Cardiac muscle cell (in vitro differentiated cells and primary cell): ENCODE measurements around the gene PTBP3. TPM values are rescaled to one million over a fixed set of nuclear protein-coding genes. Genes with fewer than 3 reads are reported as not detected.
"Not testable (repeated sequence)": the region's sequence is repeated elsewhere in the genome, so short reads cannot be mapped to it uniquely, and the experiment has no call there.

Experiments
- DNase-seq, 2 donors: peaks; one replicate each; pipeline versions ENCODE4 v3.0.0 to v3.0.0-alpha.2; 2010 to 2017; ENCODE audit warnings: low read depth in 1 of 2, low spot score in 1 of 2
- H3K27ac ChIP-seq: fragments of 200-600 bp; sonication (generic); 2 replicates; pipeline ENCODE4 v1.5.1; 2016
- H3K27me3 ChIP-seq: fragments of 200-600 bp; sonication (generic); 2 replicates; pipeline ENCODE4 v1.6.0; 2016; ENCODE audit warnings: control low read depth
- H3K36me3 ChIP-seq: fragments of 200-600 bp; sonication (generic); 2 replicates; pipeline ENCODE4 v1.5.1; 2016; ENCODE audit warnings: control low read depth
- H3K4me1 ChIP-seq: fragments of 200-600 bp; sonication (generic); 2 replicates; pipeline ENCODE4 v1.8.1; 2017; ENCODE audit warnings: low read depth, mild to moderate bottlenecking, mixed run types
- H3K4me3 ChIP-seq: fragments of 200-600 bp; sonication (generic); 2 replicates; pipeline ENCODE4 v1.5.1; 2016; ENCODE audit warnings: mild to moderate bottlenecking
- H3K9me3 ChIP-seq: fragments of 200-600 bp; sonication (generic); 2 replicates; pipeline ENCODE4 v1.5.1; 2017; ENCODE audit warnings: low read depth, mild to moderate bottlenecking, control low read depth
- CTCF ChIP-seq: IDR thresholded peaks from 2 replicates; pipeline ENCODE4 v1.5.1; 2012; ENCODE audit warnings: low read depth, mild to moderate bottlenecking, low read length
- polyA plus RNA-seq: library from polyadenylated mRNA; unstranded; fragments of >200 nt; fragmentation: Nextera tagmentation; extraction: Ambion mirVana; gene quantifications from 2 replicates; pipeline ENCODE4 v1.2.1, GENCODE V29; 2016
- total RNA-seq: library from RNA; depleted of rRNA; stranded (reverse); fragments of >200 nt; gene quantifications from 2 replicates; pipeline ENCODE4 v1.2.3, GENCODE V29; 2016

The PTBP3 gene
- total and polyA plus RNA-seq, 2 experiments from 2014 or later: 6.2 to 15.5 TPM

GRCh38 chr9:112271466-112272098 is 61.8 kb downstream of the PTBP3 start:
- no peak for DNase-seq
- Histone ChIP-seq H3K27me3 (no peaks in the 10 kb centered on the region), H3K4me3 (no peak overlapping the region), H3K9me3 (no peaks in the 10 kb centered on the region), H3K4me1 (no peaks in the 10 kb centered on the region), H3K27ac (no peak overlapping the region), H3K36me3 (no peaks in the 10 kb centered on the region)
- TF ChIP-seq CTCF: no peak

GRCh38 chr9:112268413-112268812 is 65.0 kb downstream of the PTBP3 start:
- no peaks in the 10 kb centered on the region for H3K9me3 ChIP-seq
- no peaks in the 10 kb centered on the region for H3K4me1 ChIP-seq
- no peaks in the 10 kb centered on the region for H3K27me3 ChIP-seq
- no peak overlapping the region for H3K4me3 ChIP-seq
- no peaks in the 10 kb centered on the region for H3K36me3 ChIP-seq
- no peak for TF ChIP-seq CTCF
- no peak for DNase-seq
- no peak overlapping the region for H3K27ac ChIP-seq

GRCh38 chr9:112267086-112267485 is 66.3 kb downstream of the PTBP3 start:
- DNase-seq, H3K27me3 ChIP-seq, H3K36me3 ChIP-seq, H3K9me3 ChIP-seq, H3K4me3 ChIP-seq, H3K4me1 ChIP-seq, H3K27ac ChIP-seq: not testable (repeated sequence)

GRCh38 chr9:112265391-112265790 is 68.0 kb downstream of the PTBP3 start:
- no peaks in the 10 kb centered on the region for H3K9me3 ChIP-seq
- H3K4me1 ChIP-seq: no peaks in the 10 kb centered on the region
- no peak overlapping the region for H3K4me3 ChIP-seq
- H3K36me3 ChIP-seq: no peaks in the 10 kb centered on the region
- H3K27me3 ChIP-seq: no peaks in the 10 kb centered on the region
- no peak for DNase-seq
- H3K27ac ChIP-seq: no peak overlapping the region
- TF ChIP-seq CTCF: no peak

- H3K36me3 ChIP-seq: no peaks in the 10 kb centered on the region
- H3K27ac ChIP-seq: no peak overlapping the region
- no peaks in the 10 kb centered on the region for H3K27me3 ChIP-seq
- H3K4me1 ChIP-seq: no peaks in the 10 kb centered on the region
- TF ChIP-seq CTCF: no peak
- no peak overlapping the region for H3K4me3 ChIP-seq
- no peaks in the 10 kb centered on the region for H3K9me3 ChIP-seq
- no peak for DNase-seq
Measured at GRCh38 chr9:112262577-112262976, 70.8 kb downstream of the PTBP3 start.

GRCh38 chr9:112261133-112261532 is 72.3 kb downstream of the PTBP3 start:
- no peak for DNase-seq
- Histone ChIP-seq H3K36me3 (no peaks in the 10 kb centered on the region), H3K27ac (no peak overlapping the region), H3K4me1 (no peaks in the 10 kb centered on the region), H3K9me3 (no peaks in the 10 kb centered on the region), H3K4me3 (no peak overlapping the region), H3K27me3 (no peaks in the 10 kb centered on the region)
- no peak for TF ChIP-seq CTCF
